HG02884 (cell line): ENCODE data around the gene ZNF573.
"Not testable (repeated sequence)": the region's sequence is repeated elsewhere in the genome, so short reads cannot be mapped to it uniquely, and the experiment has no call there.

Experiments
- ATAC-seq: cut with Tn5 transposase; IDR thresholded peaks from one replicate; pipeline ENCODE4 v1.9.1; 2021; ENCODE audit warnings: mild to moderate bottlenecking, moderate library complexity; ENCODE audit not compliant: unreplicated experiment

ZNF573 gene

DNA sequence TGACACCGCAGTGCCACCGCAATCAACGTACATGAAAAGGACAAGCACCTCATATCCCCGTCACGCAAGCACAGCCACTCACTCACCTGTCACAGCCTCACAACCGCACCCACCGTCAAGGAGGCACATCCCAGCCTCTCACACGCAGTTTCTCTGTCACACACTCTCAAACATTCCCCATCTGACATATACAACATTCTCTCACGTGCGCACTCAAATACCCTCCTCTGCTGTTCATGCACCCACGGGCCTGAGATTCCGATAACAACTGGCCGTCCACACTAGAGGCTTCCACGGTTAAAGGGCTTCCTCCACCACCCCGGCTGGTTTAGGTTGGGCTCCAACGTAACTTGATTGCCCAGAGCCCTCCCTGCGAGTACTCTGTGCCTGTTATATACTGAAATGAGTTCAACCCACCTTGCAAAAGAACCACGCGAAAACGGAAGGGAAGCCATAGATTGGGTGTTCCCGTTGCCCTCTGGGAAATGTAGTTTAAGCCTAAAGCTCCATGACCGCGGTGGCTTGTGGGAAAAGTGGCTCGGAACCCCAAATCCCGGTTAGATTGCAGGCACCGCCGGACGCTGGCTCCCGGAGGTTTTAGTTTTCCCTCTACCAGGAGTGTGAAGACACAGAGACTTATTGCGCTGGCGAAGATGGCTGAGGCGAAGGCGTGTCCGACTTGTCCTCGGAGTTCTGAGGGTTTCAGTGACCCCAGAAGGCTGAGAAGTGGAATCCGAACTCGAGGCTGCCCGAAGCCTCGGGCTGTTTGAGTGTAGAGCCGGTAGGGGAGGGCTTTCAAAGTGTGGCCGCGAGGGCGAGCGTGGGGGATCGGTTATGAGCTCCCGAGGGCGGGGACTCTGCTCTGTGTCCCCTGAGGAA, at the start of gene ZNF573:
ZNF573 (minus strand) TSS at position 460 of the 879 bp plus-strand sequence. CDS start 5,857 bp downstream, outside the sequence.
- ATAC-seq, result peak; percentile 84

DNA sequence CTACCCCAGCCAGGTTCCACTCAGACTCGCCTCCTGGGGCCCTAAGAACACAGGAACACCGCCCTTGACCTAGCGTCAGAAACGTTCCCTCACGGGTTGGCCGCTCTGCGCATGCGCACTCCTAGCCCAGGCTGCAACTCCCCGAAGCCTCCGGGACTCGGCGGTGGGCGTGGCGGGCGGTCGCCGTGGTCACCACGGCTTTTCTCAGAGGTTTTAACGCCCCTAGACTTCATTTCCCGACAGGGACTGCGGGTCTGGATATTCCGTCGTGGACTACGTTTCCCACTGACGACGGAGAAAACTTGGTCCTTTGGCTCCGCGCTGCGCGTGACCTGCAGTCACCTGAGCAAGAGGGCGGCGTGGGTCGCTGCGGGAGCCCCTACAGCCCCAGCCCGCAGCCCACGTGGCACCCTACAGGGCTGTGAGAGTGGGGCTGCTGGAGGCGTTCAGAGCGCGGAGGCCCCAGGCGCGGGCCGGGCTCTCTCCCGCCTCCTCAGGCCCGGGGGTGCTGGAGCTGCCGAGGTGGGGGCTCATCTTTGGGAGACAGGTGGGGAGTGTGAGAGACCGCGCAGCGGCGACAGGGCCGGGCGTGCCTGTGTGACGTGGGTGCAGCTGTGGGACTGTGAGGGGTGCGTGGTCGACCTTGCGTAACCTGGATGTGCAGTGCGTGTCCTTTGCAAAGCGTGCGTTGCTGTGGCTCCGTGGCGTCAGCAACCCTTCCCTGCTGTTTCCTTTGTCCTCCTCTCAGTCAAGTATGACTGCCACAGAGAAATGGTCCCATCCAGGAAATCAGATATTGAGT, 38.0 kb upstream of the ZNF573 start:
- no peak for ATAC-seq

DNA sequence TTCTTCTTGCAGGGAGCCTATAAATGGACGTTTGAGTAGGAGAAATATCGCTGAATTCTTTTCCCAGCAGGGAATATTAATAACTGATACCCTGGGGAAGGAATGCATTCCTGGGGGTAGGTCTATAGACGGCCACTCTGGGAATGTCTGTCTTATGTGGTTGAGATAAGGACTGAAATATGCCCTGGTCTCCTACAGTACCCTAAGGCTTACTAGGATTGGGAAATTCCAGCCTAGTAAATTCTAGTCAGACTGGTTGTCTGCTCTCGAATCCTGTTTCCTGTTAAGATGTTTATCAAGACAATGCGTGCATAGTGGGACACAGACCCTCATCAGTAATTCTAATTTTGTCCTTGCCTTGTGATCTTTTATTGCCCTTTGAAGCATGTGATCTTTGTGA, 36.2 kb upstream of the ZNF573 start:
- not testable (repeated sequence) for ATAC-seq

DNA sequence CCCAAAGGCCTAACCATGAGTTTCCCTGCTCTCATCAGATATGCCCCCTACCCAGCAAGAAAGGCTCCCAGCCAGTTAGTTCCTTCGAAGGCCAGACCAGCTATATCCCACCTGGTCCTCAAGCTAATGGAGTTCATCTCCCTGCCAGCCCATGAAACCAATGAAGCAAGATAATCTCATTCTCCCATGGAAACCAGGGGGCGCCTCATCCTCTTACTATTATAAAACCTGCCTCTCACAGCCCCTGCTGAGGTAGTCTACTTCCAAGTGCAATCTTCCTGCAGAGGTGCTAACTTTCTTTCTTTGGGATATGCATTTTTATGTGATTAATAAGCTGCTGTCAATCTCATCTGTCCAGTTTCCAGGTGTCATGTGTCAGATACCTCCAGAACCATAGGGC, 34.0 kb upstream of the ZNF573 start:
- ATAC-seq, result no peak

DNA sequence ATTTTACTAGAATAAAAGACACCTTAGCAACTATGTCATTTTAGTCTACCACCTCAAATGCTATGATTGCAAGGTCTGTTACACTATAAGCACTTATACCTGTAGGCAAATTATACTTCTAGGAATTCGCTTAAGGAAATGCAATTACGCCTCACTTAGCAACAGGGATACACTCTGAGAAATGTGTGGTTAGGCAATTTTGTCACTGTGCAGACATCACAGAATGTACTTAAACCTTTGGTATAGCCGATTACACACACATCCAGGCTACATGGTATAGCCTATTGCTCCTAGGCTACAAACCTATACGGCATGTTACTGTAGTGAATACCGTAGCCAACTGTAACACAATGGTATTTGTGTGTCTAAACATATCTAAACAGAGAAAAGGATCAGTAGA, 30.0 kb upstream of the ZNF573 start:
- ATAC-seq, result no peak

DNA sequence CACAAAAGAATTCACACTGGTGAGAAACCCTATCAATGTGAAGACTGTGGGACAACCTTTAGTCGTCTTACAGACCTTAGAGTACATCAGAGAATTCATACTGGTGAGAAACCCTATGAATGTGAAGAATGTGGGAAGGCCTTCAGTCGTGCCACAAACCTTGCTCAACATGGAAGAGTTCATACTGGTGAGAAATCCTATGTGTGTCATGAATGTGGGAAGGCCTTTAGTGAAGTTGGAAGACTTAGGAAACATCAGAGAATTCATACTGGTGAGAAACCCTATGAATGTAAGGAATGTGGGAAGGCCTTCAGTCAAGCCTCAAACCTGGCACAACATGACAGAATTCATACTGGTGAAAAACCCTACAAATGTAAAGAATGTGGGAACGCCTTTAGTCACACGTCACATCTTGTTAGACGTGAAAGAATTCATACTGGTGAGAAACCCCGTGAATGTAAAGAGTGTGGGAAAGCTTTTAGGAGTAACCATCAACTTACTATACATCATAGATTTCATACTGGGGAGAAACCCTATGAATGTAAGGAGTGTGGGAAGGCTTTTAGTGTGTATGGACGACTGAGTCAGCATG, 24.0 kb upstream of the ZNF573 start:
- ATAC-seq, result no peak

DNA sequence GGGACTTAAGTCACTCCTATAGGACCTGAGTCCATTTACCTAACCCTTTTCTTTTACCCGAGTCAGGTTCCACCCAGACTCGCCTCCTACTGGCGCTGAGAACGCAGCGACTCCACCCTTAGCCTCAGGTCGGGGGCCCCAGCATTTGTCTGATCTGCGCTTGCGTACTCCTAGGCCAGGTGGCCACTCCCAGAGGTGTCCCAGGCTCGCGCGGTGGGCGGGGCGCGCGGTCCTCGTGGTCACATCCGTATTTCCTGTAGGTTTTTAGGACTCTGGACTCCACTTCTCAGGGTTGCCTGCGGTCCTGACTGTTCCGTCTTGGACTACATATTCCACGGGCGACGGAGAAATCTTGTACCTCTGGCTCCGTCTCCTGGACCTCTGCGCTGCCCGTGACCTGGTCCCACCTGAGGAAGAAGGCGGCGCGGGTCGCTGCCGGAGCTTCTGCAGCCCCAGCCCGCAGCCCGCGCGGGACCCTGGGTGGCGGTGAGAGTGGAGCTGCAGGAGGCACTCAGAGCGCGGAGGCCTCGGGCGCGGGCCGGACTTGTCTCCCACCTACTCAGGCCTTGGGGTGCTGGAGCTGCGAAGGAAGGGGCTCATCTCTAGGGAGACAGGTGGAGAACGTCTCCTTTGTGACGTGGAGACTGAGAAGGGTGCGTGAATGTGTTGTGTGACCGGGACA, 11.0 kb upstream of the ZNF573 start:
- no peak for ATAC-seq

DNA sequence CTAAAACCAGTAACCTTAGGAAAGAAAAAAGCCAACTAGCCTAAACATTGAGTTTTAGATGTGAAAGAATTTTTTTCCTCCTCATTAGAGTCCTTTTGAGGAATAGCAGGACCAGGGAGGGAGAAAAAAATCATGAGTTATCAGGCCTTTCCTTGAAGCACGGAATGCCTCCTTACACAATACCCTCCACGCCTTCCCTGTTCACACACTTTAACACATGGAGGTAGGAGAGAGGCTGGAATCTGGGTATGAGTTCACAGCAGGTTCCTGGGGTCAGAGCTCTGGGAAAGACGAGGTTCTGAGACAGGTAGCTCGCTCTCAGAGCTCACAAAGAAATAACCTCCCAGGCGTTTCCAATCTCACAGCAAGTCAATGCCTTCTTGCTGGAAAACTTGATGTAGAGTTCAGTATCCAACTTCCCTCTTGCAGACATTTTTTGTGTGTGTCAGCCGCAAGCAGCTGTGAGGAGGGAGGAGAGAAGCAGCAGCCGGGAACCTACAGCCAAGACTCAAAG, 716 bp downstream of the ZNF573 start:
- no peak for ATAC-seq

DNA sequence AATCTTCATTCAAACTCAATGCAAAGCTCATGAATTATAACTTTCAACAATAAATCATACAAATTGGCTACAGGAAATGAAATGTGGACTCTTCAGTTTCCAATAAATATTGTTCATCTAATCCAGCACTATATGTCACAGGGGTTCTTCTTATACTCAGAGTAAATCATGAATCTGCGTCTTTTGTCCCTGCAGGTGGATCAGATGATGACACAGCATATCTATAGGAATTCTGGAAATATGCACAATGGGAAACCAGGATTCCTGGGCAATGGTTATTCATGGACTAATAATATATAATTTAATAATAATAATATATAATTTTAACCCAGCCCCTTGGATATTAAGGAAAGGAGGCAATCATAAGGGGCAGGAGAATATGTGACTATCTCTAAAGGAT, 8.4 kb downstream of the ZNF573 start:
- no peak for ATAC-seq

DNA sequence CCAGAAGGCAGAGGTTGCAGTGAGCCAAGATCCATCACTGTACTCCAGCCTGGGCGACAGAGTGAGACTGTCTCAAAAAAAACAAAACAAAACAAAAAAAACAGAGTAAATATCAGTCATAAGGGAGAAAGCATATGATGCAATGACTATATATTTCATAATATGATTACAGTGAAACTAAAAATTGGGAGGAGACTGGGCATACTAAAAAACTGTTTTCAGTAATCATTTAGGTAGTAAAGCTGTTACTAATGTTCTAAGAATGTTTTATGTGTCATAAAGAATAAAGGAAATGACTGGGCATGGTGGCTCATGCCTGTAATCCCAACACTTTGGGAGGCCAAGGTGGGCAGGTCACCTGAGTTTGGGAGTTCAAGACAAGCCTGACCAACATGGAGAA, 15.9 kb downstream of the ZNF573 start:
- no peak for ATAC-seq

DNA sequence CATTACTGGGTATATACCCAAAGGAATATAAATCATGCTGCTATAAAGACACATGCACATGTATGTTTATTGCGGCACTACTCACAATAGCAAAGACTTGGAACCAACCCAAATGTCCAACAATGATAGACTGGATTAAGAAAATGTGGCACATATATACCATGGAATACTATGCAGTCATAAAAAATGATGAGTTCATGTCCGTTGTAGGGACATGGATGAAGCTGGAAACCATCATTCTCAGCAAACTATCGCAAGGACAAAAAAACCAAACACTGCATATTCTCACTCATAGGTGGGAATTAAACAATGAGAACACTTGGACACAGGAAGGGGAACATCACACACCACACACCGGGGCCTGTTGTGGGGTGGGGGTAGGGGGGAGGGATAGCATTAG, 21.7 kb downstream of the ZNF573 start:
- ATAC-seq, result not testable (repeated sequence)

DNA sequence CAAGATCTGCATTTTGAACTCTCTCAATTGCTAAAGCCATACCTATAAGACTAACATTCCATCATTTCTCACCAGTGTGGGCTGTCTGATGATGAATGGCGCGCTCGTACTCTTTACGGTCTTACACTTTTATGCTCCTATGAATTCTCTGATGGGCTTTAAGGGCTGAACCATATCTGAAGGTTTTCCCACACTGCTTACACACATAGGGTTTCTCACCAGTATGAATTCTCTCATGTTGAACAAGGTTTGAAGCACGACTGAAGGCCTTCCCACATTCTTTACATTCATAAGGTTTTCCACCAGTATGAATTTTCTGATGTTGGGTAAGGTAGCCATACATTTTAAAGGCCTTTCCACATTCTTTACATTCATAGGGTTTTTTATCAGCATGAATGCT, 41.0 kb downstream of the ZNF573 start:
- ATAC-seq, result no peak

DNA sequence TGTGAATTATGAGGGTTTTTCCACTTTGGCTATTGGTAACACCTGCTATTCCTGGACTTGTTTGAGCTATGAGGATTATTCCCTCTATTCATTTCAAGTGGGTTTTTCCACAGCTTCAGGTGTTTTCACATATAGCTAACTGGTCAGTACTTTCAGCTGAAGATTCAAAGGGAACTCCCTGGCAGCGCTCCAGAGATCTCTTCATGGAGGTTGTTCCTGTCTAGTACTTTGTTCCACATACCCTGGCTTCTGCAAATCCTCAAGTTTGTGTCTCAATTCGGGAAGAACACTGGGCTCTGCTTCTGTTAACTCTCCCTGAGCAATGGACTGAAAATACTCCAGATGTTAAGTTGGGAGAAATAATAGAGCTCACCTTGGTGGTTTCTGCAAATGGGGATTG, 54.2 kb downstream of the ZNF573 start:
- ATAC-seq, result no peak

DNA sequence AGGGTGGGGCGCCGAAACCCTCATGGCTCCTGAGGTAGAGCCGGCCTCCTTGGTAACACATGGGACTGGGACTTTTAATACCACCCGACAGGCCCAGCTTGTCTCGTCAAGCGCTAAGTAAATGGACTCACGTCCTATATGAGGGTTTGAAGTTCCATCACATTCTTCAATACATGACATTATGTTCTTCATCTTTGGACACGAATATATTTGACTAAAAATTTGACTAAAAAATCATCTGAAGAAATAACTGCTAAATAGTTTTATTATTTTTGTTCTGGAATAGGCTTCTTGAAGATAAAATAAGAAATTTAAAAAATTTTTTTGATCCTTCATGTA, 59.5 kb downstream of the ZNF573 start:
- no peak for ATAC-seq

DNA sequence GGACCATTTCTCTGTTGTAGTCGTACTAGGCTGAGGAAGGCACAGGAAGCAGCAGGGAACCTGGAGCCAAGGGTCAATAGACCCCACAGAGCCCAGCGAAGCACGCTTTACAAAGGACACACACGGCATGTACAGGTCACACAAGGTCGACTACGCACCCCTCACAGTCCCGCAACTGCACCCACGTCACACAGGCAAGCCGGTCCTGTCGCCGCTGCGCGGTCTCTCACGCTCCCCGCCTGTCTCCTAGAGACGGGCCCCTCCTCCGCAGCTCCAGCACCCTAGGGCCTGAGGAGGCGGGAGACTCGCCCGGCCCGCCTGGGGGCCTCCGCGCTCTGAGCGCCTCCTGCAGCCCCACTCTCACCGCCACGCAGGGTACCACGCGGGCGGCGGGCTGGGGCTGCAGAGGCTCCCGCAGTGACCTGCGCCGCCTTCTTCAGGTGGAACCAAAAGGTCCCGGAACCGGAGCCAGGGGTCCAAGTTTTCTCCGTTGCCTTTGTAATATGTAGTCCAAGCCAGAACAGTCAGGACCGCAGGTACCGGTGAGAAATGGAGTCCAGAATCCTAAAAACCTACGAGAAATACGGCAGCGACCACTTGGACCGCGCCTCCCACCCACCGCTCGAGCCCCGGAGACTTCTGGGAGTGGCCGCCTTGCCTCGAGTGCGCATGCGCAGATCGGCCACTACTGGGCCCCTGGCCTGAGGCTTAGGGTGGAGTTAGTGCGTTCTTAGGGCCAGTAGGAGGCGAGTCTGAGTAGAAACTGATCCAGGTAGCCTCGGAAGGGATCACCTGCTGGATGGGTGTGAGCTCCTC, 60.1 kb downstream of the ZNF573 start, which contains the start of gene ZNF607:
ZNF607 (minus strand) TSS at position 651 of the 816 bp plus-strand sequence. CDS start 8,143 bp downstream, outside the sequence.
- ATAC-seq, result peak; percentile 91

DNA sequence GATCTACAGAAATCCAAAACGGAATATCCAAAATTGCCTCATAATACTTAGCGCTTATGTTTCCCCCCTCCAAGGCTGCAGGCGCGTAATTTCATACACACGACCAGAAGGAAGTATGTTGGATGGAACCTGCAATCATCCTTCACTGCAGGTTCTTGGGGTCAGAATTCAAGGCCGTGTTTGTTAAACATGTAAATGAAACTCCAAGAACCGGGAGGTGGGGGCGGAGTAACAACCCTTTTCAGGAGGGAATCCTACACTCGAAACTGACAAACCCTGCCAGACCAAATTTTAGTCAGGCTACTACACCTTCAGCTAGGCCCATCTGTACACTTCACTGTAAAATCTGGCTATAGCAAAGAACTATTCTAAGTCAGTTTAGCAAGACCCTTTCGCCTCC, 61.1 kb downstream of the ZNF573 start:
- ATAC-seq, result no peak

DNA sequence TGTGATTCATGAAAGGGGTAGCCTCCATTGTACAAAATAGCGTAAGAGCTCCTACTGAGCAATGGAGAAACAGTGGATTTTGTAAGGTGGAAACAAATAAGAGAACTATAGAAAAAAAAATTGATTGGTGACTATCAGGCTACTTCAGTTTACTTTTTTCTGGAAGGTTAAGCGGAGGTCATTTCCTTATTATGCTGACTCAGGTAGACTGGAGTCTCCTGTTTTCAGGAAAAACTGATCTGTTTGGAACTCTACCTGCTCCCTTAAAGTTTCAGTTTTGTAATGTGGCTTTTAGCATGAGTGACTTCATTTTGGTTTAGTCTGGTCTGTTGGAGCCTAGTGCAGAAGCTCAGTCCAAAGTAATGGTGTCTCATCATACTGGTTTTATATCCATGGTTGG, 63.2 kb downstream of the ZNF573 start:
- no peak for ATAC-seq

DNA sequence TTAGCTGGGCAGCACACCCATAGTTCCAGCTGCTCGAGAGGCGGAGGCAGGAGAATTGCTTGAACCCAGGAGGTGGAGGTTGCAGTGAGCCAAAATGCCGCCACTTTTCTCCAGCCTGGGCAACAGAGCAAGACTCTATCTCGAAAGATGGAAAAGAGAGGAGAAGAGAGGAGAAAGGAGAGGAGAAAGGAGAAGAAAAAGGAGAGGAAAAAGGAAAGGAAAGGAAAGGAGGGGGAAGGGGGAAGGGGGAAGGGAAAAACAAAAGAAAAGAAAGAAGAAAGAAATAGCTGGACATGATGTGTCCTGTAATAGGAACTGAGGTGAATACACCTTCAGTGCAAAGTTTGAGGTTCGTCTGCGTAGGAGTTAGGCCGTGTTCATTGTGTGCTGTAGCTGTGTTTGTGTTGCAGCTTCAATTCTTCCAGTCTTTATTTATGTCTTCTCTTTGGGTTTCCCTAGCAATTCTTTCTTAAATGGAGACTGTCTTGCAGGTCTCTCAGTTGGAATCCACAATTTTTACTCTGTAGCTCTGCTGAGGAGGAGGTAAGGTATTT, 73.3 kb downstream of the ZNF573 start:
- no peak for ATAC-seq

DNA sequence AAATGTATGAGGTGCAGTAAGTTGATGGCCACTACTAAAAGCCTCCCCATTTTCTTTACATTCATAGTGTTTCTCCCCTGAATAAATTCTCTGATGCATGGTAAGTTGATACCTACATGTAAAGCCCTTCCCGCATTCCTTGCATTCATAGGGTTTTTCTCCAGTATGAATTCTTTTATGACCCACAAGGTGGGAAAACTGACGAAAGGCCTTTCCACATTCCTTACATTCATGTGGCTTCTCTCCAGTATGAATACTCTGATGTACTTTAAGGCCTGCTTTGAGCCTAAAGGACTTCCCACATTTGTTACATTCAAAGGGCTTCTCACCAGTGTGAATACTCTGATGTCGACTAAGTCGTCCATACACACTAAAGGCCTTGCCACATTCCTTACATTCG, 80.3 kb downstream of the ZNF573 start:
- no peak for ATAC-seq

DNA sequence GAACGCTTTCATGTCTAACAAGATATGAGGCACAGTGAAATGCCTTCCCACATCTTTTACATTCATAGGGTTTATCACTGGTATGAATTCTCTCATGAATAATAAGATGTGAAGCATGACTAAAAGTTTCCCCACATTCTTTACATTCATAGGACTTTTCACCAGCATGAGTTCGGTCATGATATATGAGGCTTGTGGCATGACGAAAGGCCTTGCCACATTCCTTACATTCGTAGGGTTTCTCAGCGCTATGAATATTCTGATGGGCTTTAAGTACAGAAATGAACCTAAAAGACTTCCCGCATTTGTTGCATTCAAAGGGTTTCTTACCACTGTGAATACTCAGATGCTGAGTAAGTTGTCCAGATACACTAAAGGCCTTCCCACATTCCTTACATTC, 81.2 kb downstream of the ZNF573 start:
- no peak for ATAC-seq
